HEK293 (cell line): ENCODE measurements around the gene RBP2.

Source experiments
- CTCF ChIA-PET: fragments of 350-600 bp; formaldehyde crosslinking; extraction: SDS; loops from one replicate; lab custom pipeline; 2021; ENCODE audit warnings: antibody characterized with exemption; lab: Yijun Ruan, JAX
- POLR2A ChIA-PET: fragments of 300-600 bp; formaldehyde crosslinking; extraction: SDS; loops from one replicate; lab custom pipeline; 2020; ENCODE audit warnings: antibody characterized with exemption, inconsistent platforms; lab: Yijun Ruan, JAX
- H3K27ac ChIP-seq: fragments of 200-500 bp; sonication (Bioruptor generic); 2 replicates; pipeline ENCODE4 v1.5.1; 2014; ENCODE audit warnings: low read depth, low read length, control low read depth, inconsistent platforms; ENCODE audit errors: extremely low read depth
- H3K36me3 ChIP-seq, 2 experiments: fragments of 200-500 bp in 1 of 2; sonication (Bioruptor generic) in 1 of 2; 1 replicate in 1 of 2; 2 replicates in 1 of 2; pipeline ENCODE4 v1.5.1; 2014 to 2017; ENCODE audit warnings: inconsistent platforms in 2 of 2, low read length in 2 of 2; ENCODE audit not compliant: control insufficient read depth in 2 of 2, insufficient read depth in 1 of 2
- H3K4me1 ChIP-seq: fragments of 200-500 bp; sonication (Bioruptor generic); 2 replicates; pipeline ENCODE4 v1.5.1; 2014; ENCODE audit warnings: mild to moderate bottlenecking, low read length, inconsistent platforms; ENCODE audit not compliant: control insufficient read depth, insufficient read depth
- H3K4me3 ChIP-seq: 2 replicates; pipeline ENCODE4 v1.5.1; 2011; ENCODE audit warnings: low read depth, mild to moderate bottlenecking, control low read depth, low read length, moderate library complexity
- H3K9me3 ChIP-seq: fragments of 200-500 bp; sonication (Bioruptor generic); 2 replicates; pipeline ENCODE4 v1.5.1; 2014; ENCODE audit warnings: low read depth, low read length, inconsistent platforms; ENCODE audit not compliant: control insufficient read depth, insufficient read depth
- KLF1 ChIP-seq: fragments of 450-650 bp; formaldehyde crosslinking; IDR thresholded peaks from 2 replicates; pipeline ENCODE4 v1.5.1; 2016; ENCODE audit warnings: missing biosample characterization, missing genetic modification characterization
- PRDM1 ChIP-seq: fragments of 450-650 bp; formaldehyde crosslinking; IDR thresholded peaks from 2 replicates; pipeline ENCODE4; 2016; ENCODE audit warnings: missing biosample characterization, missing genetic modification characterization
- WT1 ChIP-seq: fragments of 450-650 bp; formaldehyde crosslinking; IDR thresholded peaks from 2 replicates; pipeline ENCODE4 v1.5.1; 2016; ENCODE audit warnings: missing biosample characterization, missing genetic modification characterization
- YY1 ChIP-seq: fragments of 450-650 bp; formaldehyde crosslinking; IDR thresholded peaks from 2 replicates; pipeline ENCODE4 v1.5.1; 2018; ENCODE audit warnings: missing biosample characterization, missing genetic modification characterization
- ZFHX2 ChIP-seq: fragments of 450-650 bp; formaldehyde crosslinking; conservative IDR thresholded peaks from 2 replicates; pipeline ENCODE4 v1.5.1; 2016; ENCODE audit warnings: missing biosample characterization, missing genetic modification characterization
- ZFP37 ChIP-seq: fragments of 450-650 bp; formaldehyde crosslinking; IDR thresholded peaks from 2 replicates; pipeline ENCODE4 v1.5.1; 2016; ENCODE audit warnings: missing biosample characterization, missing genetic modification characterization
- ZNF133 ChIP-seq: fragments of 450-650 bp; formaldehyde crosslinking; IDR thresholded peaks from 2 replicates; pipeline ENCODE4 v1.5.1; 2016; ENCODE audit warnings: missing biosample characterization, missing genetic modification characterization
- ZNF175 ChIP-seq: fragments of 450-650 bp; formaldehyde crosslinking; IDR thresholded peaks from 2 replicates; pipeline ENCODE4 v1.5.1; 2016; ENCODE audit warnings: missing biosample characterization, missing genetic modification characterization
- ZNF335 ChIP-seq: fragments of 450-650 bp; formaldehyde crosslinking; conservative IDR thresholded peaks from 2 replicates; pipeline ENCODE4 v1.5.1; 2016; ENCODE audit warnings: missing biosample characterization, missing genetic modification characterization
- ZNF48 ChIP-seq: fragments of 450-650 bp; formaldehyde crosslinking; IDR thresholded peaks from 2 replicates; pipeline ENCODE4 v1.5.1; 2016; ENCODE audit warnings: missing biosample characterization, missing genetic modification characterization
- ZNF585B ChIP-seq: fragments of 450-650 bp; formaldehyde crosslinking; IDR thresholded peaks from 2 replicates; pipeline ENCODE4 v1.5.1; 2016; ENCODE audit warnings: missing biosample characterization, missing genetic modification characterization
- ZNF768 ChIP-seq: fragments of 450-650 bp; formaldehyde crosslinking; IDR thresholded peaks from 2 replicates; pipeline ENCODE4 v1.5.1; 2018; ENCODE audit warnings: missing biosample characterization, mild to moderate bottlenecking, missing genetic modification characterization
- TF ChIP-seq, protein P1 (sequence below): fragments of 450-650 bp; formaldehyde crosslinking; IDR thresholded peaks from 2 replicates; pipeline ENCODE4 v1.5.1; 2016; ENCODE audit warnings: missing biosample characterization, missing genetic modification characterization
- TF ChIP-seq, protein P2 (sequence below): fragments of 450-650 bp; formaldehyde crosslinking; IDR thresholded peaks from 2 replicates; pipeline ENCODE4 v1.5.1; 2016; ENCODE audit warnings: missing biosample characterization, missing genetic modification characterization
- TF ChIP-seq, protein P3 (sequence below): fragments of 450-650 bp; formaldehyde crosslinking; IDR thresholded peaks from 2 replicates; pipeline ENCODE4 v1.5.1; 2017; ENCODE audit warnings: missing biosample characterization, missing genetic modification characterization
- TF ChIP-seq, protein P4 (sequence below): fragments of 450-650 bp; formaldehyde crosslinking; IDR thresholded peaks from 2 replicates; pipeline ENCODE4 v1.5.1; 2016; ENCODE audit warnings: missing biosample characterization, missing genetic modification characterization

Gene RBP2

DNA sequence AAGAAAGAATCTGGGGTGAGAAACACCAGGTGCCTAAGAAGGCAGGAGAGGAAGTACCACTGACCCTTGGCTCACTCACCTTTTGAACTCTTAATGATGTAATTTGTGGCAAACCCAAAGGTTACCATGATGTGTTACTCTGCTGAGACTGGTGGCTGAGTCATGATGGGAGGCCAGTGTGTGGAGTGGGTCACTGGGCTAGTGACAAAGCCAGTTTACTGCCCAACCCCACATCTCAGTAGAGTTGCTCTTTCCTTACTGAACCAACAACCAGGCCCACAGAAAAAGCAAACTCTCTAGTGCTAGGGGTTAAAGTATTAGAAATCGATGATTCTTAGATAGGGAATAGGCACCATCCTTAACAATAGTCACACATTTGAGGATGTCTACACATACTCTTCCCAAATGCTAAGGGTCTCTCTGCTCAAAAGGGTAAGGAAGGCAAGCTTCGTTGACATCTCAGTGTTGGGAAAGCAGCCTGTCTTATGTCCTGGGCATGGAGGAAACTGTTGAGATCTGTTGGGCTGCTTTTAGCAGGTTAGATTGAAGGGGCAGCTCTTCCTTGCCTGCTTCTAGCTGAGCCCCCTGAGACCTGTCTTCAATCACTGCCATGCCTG lies 3.1 kb downstream of the RBP2 start:
- CTCF ChIA-PET: no interaction called here

DNA sequence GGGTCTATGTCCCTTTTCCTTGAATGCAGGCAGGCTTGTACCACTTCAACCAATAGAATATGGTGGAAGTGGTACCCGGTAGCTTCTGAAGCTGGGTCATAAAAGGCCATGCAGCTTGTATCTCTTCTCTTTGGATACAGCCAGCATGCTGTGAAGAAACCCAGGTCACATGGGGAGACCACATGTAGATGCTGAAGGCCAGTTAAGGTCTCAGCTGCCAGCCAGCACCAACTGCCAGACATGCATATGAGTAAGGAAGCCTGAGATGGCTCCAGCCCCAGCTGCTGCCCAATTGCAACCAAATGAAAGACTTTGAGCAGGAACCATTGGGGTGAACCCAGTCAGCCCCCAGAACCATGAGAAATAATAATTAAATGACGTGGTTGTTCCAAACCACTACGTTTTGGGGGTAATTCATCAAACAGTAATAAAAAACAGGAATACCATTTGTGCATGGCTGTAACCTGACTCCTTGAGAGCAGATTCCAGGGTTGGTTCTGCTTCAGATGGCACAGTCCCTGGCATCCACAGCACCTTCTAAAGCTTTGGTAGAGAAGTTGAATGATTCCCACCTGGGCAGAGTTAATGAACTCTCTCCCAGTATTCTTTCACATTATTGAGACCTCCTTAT lies 3.8 kb downstream of the RBP2 start:
- Histone ChIP-seq H3K4me1 (no peaks in the 10 kb centered on the region), H3K36me3 (no peaks in the 10 kb centered on the region), H3K4me3 (no peak overlapping the region), H3K9me3 (no peaks in the 10 kb centered on the region), H3K27ac (no peak overlapping the region)
- POLR2A ChIA-PET: no interaction called here
- TF ChIP-seq YY1 (tag by site-specific recombination): no peak
- no peak for TF ChIP-seq ZNF48 (tag by site-specific recombination)
- TF ChIP-seq KLF1: no peak
- no peak for TF ChIP-seq PRDM1 (tag by site-specific recombination)
- no peak for TF ChIP-seq ZNF768
- TF ChIP-seq, protein P1, sequence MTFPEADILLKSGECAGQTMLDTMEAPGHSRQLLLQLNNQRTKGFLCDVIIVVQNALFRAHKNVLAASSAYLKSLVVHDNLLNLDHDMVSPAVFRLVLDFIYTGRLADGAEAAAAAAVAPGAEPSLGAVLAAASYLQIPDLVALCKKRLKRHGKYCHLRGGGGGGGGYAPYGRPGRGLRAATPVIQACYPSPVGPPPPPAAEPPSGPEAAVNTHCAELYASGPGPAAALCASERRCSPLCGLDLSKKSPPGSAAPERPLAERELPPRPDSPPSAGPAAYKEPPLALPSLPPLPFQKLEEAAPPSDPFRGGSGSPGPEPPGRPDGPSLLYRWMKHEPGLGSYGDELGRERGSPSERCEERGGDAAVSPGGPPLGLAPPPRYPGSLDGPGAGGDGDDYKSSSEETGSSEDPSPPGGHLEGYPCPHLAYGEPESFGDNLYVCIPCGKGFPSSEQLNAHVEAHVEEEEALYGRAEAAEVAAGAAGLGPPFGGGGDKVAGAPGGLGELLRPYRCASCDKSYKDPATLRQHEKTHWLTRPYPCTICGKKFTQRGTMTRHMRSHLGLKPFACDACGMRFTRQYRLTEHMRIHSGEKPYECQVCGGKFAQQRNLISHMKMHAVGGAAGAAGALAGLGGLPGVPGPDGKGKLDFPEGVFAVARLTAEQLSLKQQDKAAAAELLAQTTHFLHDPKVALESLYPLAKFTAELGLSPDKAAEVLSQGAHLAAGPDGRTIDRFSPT (tag by site-specific recombination): no peak
- TF ChIP-seq, all 188 proteins: peak for 0
- CTCF ChIA-PET: no interaction called here

More for the DNA sequence above, 3.1 kb downstream of the RBP2 start:
- POLR2A ChIA-PET: no interaction called here
- TF ChIP-seq ZNF133 (tag by site-specific recombination) (no peak), ZFHX2 (tag by site-specific recombination) (no peak), WT1 (tag by site-specific recombination) (no peak), ZFP37 (tag by site-specific recombination) (no peak), ZNF335 (tag by site-specific recombination) (no peak), ZNF175 (tag by site-specific recombination) (no peak), ZNF585B (tag by site-specific recombination) (no peak)
- TF ChIP-seq, protein P2, sequence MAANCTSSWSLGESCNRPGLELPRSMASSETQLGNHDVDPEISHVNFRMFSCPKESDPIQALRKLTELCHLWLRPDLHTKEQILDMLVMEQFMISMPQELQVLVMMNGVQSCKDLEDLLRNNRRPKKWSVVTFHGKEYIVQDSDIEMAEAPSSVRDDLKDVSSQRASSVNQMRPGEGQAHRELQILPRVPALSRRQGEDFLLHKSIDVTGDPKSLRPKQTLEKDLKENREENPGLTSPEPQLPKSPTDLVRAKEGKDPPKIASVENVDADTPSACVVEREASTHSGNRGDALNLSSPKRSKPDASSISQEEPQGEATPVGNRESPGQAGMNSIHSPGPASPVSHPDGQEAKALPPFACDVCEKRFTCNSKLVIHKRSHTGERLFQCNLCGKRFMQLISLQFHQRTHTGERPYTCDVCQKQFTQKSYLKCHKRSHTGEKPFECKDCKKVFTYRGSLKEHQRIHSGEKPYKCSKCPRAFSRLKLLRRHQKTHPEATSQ (tag by site-specific recombination): no peak
- TF ChIP-seq, protein P3, sequence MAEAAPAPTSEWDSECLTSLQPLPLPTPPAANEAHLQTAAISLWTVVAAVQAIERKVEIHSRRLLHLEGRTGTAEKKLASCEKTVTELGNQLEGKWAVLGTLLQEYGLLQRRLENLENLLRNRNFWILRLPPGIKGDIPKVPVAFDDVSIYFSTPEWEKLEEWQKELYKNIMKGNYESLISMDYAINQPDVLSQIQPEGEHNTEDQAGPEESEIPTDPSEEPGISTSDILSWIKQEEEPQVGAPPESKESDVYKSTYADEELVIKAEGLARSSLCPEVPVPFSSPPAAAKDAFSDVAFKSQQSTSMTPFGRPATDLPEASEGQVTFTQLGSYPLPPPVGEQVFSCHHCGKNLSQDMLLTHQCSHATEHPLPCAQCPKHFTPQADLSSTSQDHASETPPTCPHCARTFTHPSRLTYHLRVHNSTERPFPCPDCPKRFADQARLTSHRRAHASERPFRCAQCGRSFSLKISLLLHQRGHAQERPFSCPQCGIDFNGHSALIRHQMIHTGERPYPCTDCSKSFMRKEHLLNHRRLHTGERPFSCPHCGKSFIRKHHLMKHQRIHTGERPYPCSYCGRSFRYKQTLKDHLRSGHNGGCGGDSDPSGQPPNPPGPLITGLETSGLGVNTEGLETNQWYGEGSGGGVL (tag by site-specific recombination): no peak
- TF ChIP-seq, protein P4, sequence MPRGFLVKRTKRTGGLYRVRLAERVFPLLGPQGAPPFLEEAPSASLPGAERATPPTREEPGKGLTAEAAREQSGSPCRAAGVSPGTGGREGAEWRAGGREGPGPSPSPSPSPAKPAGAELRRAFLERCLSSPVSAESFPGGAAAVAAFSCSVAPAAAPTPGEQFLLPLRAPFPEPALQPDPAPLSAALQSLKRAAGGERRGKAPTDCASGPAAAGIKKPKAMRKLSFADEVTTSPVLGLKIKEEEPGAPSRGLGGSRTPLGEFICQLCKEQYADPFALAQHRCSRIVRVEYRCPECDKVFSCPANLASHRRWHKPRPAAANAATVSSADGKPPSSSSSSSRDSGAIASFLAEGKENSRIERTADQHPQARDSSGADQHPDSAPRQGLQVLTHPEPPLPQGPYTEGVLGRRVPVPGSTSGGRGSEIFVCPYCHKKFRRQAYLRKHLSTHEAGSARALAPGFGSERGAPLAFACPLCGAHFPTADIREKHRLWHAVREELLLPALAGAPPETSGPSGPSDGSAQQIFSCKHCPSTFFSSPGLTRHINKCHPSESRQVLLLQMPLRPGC (tag by site-specific recombination): no peak
- TF ChIP-seq, all 188 proteins: peak for 0
- no peaks in the 10 kb centered on the region for H3K4me1 ChIP-seq
- no peaks in the 10 kb centered on the region for H3K9me3 ChIP-seq
- H3K27ac ChIP-seq: no peak overlapping the region
- H3K4me3 ChIP-seq: no peak overlapping the region
- no peaks in the 10 kb centered on the region for H3K36me3 ChIP-seq
